Peyer's patch (tissue), 4 donors: Measurements from ENCODE around the gene ARHGEF7. TPM values are rescaled to one million over a fixed set of nuclear protein-coding genes. Genes with fewer than 3 reads are reported as not detected.

Source experiments
- DNase-seq, 3 donors: peaks; one replicate each; pipeline ENCODE4 v3.0.0-alpha.2; 2017 to 2019
- H3K27ac ChIP-seq, 4 donors: fragments of 200-600 bp; sonication (generic); one replicate each; pipeline ENCODE4 v1.5.1; 2016 to 2019
- H3K27me3 ChIP-seq, 2 donors: fragments of 200-600 bp; sonication (generic); one replicate each; pipeline ENCODE4 v1.5.1; 2019
- H3K36me3 ChIP-seq, 3 donors: fragments of 200-600 bp; sonication (generic); one replicate each; pipeline ENCODE4 v1.5.1; 2016 to 2019
- H3K4me1 ChIP-seq, 4 donors: fragments of 200-600 bp; sonication (generic); one replicate each; pipeline ENCODE4 v1.5.1; 2016 to 2019
- H3K4me3 ChIP-seq, 4 donors: fragments of 200-600 bp; sonication (generic); 1 replicate in 3 of 4; 2 replicates in 1 of 4; pipeline ENCODE4 v1.5.1; 2016 to 2019; ENCODE audit warnings: mild to moderate bottlenecking in 1 of 4
- H3K9me3 ChIP-seq, 4 donors: fragments of 200-600 bp; sonication (generic); one replicate each; pipeline ENCODE4 v1.5.1; 2016 to 2019; ENCODE audit warnings: mild to moderate bottlenecking in 1 of 4
- POLR2A ChIP-seq, 2 donors: fragments of 450-650 bp; IDR thresholded peaks; one replicate each; pipeline ENCODE4 v1.5.1; 2017; ENCODE audit warnings: antibody characterized with exemption in 2 of 2, mild to moderate bottlenecking in 2 of 2, moderate library complexity in 2 of 2
- total RNA-seq, 4 donors: library from RNA; depleted of rRNA; stranded (reverse); fragments of >200 nt; gene quantifications; one replicate each; pipeline ENCODE4 v1.1.0, GENCODE V29; 2016
- TF ChIP-seq, protein P1 (sequence below), 6 experiments: fragments of 450-650 bp in 4 of 6; fragments of 200-600 bp in 2 of 6; sonication (generic) in 1 of 6; IDR thresholded peaks; one replicate each; pipeline ENCODE4 v1.5.1; 2017 to 2019; ENCODE audit warnings: antibody characterized with exemption in 6 of 6, mild to moderate bottlenecking in 3 of 6, moderate library complexity in 1 of 6

ARHGEF7 gene
- total RNA-seq, 4 donors from 2014 or later, result 58.1 to 117 (median 95.5) TPM

DNA sequence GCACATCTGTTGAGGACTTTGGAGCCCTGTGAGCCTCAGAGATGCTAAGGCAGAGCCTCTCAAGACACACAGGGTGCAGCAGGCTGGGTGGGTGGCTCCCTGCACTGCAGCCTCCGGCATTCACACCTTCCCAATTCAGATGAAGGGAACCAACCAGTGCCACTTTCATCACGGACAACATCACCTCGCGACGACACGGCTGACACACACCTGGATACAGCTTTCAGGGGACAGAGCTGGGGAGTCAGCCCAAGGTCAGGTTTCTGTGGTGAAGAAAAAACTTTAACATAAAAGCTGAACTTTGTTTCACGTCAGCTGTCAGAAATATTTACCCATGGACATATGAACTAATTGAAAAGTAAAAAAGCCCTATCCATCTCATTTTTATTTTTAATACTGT lies 24.9 kb upstream of the ARHGEF7 start:
- Histone ChIP-seq H3K9me3 (no peaks in the 10 kb centered on the region), H3K36me3 (no peaks in the 10 kb centered on the region), H3K27me3 (no peaks in the 10 kb centered on the region), H3K4me1 (no peaks in the 10 kb centered on the region), H3K27ac (no peak overlapping the region), H3K4me3 (no peak overlapping the region)
- TF ChIP-seq, protein P1, sequence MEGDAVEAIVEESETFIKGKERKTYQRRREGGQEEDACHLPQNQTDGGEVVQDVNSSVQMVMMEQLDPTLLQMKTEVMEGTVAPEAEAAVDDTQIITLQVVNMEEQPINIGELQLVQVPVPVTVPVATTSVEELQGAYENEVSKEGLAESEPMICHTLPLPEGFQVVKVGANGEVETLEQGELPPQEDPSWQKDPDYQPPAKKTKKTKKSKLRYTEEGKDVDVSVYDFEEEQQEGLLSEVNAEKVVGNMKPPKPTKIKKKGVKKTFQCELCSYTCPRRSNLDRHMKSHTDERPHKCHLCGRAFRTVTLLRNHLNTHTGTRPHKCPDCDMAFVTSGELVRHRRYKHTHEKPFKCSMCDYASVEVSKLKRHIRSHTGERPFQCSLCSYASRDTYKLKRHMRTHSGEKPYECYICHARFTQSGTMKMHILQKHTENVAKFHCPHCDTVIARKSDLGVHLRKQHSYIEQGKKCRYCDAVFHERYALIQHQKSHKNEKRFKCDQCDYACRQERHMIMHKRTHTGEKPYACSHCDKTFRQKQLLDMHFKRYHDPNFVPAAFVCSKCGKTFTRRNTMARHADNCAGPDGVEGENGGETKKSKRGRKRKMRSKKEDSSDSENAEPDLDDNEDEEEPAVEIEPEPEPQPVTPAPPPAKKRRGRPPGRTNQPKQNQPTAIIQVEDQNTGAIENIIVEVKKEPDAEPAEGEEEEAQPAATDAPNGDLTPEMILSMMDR (IDR thresholded peaks at IDR 0.05), result no peak
- no peak for TF ChIP-seq POLR2A (IDR thresholded peaks at IDR 0.05)
- no peak for DNase-seq

DNA sequence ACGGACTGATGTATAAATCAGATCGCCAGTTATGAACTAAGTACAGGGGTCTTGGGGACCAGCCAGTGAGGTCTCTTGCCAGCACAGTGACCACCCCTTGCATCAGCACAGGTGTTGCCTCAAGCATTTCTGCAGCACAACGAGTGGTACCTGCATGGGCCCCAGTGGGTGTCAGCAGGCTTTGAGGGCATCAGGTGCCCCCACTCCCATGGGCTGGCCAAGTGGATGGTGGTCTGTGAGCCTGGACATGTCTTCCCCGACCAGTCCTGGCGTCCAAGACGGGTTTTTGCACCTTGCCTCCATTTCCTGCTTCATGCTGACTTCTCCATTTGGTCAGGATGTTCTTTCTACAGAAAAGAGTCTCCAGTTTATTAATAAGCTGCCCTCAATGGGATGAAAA lies 22.4 kb upstream of the ARHGEF7 start:
- Histone ChIP-seq H3K27ac (no peak overlapping the region), H3K9me3 (no peaks in the 10 kb centered on the region), H3K36me3 (no peaks in the 10 kb centered on the region), H3K27me3 (no peaks in the 10 kb centered on the region), H3K4me3 (no peak overlapping the region), H3K4me1 (no peaks in the 10 kb centered on the region)
- DNase-seq, result no peak
- TF ChIP-seq POLR2A (IDR thresholded peaks at IDR 0.05), result no peak
- TF ChIP-seq, protein P1 (IDR thresholded peaks at IDR 0.05), result no peak

DNA sequence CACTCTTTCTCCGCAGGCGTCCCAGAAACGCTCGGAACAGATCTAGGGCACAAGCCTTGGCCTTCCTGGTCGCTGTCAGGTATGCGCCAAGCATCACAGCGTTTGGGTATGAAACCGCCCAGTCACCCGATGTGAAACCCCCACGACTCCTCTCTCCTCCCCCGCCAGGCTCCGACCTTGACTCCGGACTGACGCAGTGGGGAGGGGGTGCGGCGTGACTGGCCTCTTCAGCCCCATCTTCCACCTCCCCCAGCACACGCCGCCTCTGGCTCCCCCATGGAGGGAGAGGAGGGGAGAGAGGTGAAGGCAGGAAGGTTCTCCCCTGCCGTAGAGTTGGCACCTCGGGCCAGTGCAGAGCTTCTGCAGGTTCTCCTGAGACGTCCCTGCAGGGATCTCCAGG lies 22.0 kb upstream of the ARHGEF7 start:
- TF ChIP-seq, protein P1 (IDR thresholded peaks at IDR 0.05), result no peak
- no peak for TF ChIP-seq POLR2A (IDR thresholded peaks at IDR 0.05)
- no peak overlapping the region for H3K27ac ChIP-seq

DNA sequence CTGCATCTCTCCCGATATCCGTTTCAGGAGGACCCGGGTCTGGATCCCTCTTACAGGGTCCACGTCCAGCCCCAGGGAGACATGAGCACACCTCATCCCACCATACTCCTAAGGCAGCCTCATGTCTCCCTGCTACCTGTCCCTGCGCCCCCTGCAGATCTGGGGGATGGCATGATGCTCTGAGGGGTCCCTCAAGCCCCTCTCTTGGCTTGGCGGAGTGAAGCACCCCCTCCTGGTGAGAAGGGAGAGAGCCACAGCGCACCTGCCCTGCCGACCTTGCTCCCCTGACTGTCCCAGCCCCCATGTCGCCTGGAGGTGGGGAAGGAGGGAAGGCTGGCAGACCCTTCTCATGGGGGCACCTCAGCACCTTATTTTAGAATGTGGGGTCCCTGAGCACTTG lies 21.5 kb upstream of the ARHGEF7 start:
- Histone ChIP-seq H3K27ac (no peak overlapping the region), H3K4me3 (no peak overlapping the region), H3K4me1 (no peaks in the 10 kb centered on the region), H3K9me3 (no peaks in the 10 kb centered on the region), H3K27me3 (no peaks in the 10 kb centered on the region), H3K36me3 (no peaks in the 10 kb centered on the region)
- no peak for DNase-seq
- TF ChIP-seq, protein P1 (IDR thresholded peaks at IDR 0.05), result no peak
- no peak for TF ChIP-seq POLR2A (IDR thresholded peaks at IDR 0.05)

More for the DNA sequence above, 22.0 kb upstream of the ARHGEF7 start:
- Histone ChIP-seq H3K9me3 (no peaks in the 10 kb centered on the region), H3K4me1 (no peaks in the 10 kb centered on the region), H3K27me3 (no peaks in the 10 kb centered on the region), H3K4me3 (no peak overlapping the region), H3K36me3 (no peaks in the 10 kb centered on the region)
- no peak for DNase-seq

DNA sequence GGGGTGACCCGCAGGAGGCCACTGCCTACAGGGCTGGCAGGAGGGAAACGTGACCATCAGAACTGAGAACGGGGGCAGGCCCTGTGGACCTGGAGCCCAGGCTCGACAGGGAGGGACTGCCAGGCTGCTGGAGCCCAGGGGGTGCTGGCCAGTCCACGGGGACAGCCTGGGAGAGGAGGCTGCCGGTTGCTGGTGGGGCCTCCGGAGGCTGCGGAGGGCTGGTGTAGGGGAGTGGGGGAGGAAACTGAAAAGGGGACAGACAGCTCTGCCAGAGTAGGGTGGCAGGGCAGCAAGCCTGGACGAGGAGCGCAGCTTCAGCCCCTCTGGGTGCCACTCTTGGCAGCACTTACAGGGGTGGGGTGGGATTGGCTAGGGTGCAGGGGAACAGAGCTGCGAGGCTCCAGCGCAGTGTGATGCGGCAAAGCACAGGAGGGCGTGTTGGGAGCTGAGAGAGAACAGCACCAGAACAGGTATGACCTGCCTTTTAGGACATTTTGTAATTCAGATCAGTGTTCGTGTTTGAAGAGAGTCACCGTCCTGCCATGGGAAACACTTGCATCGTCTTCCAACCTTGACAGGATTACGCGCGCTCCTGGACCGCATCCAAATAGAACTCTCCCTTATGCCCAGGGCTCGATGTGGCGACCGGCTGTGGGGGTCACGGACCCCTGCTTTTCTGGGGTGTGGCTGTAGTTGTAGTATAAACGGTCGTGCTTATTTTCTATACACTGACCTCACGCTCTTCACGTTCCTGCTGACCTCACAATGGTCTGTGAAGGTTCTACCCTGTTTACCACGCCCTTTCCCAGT lies 19.9 kb upstream of the ARHGEF7 start:
- DNase-seq, result no peak
- no peak for TF ChIP-seq POLR2A (IDR thresholded peaks at IDR 0.05)
- Histone ChIP-seq H3K36me3 (no peaks in the 10 kb centered on the region), H3K27ac (no peak overlapping the region), H3K4me1 (no peaks in the 10 kb centered on the region), H3K4me3 (no peak overlapping the region), H3K27me3 (no peaks in the 10 kb centered on the region), H3K9me3 (no peaks in the 10 kb centered on the region)

DNA sequence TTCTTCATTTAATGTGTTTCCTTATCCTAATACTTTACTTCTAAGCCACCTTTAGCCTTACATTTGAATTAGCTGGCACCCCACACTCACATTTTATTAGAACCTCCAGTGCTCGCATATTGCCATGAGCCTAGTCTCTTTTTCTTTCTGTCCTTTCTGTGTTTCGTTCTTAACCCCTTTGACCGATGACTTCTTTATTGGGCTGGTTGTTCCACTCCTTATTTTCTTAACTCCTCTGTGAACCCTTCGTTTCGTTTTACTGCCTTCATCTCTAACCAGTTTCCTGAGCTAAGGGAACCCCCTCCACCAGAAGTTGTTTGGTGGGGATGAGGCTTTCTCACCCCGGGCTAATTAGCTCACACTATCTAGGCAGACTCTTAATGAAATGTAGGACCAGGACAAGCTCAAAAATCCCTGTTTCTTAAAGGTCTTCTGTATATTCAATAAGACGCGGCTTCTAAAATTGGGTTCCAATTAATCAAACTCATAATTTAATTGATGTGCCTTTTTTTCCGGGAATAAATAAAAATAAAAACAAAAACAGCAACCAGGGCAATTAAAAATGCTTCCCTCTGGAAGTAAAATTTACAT lies 19.1 kb upstream of the ARHGEF7 start:
- Histone ChIP-seq H3K27me3 (no peaks in the 10 kb centered on the region), H3K9me3 (no peaks in the 10 kb centered on the region)
- TF ChIP-seq, protein P1 (IDR thresholded peaks at IDR 0.05), result no peak

More for the DNA sequence above, 19.1 kb upstream of the ARHGEF7 start:
- H3K36me3 ChIP-seq, result no peaks in the 10 kb centered on the region
- no peaks in the 10 kb centered on the region for H3K4me1 ChIP-seq
- no peak overlapping the region for H3K27ac ChIP-seq
- no peak overlapping the region for H3K4me3 ChIP-seq
- DNase-seq, result no peak
